Natural killer cell treated with Interleukin-12 subunit alpha and Interleukin-12 subunit beta and Interleukin-15 and Interleukin-18, amount 100 ng/mL, for 72 hours (primary cell): ENCODE measurements around the gene OLFM4. TPM values are rescaled to one million over a fixed set of nuclear protein-coding genes. Genes with fewer than 3 reads are reported as not detected.

Experiments used
- ATAC-seq, 2 donors: fragments of 150-1000 bp; cut with Tn5 transposase in 1 of 2; sonication (Bioruptor Pico), chemical (Tn5 transposase) in 1 of 2; 2 replicates each; pipeline ENCODE4 v1.10.0; 2021
- DNase-seq: peaks from one replicate; pipeline ENCODE4 v3.0.0; 2022; ENCODE audit warnings: low spot score
- H3K27ac Mint-ChIP-seq, 2 donors: 1 replicate in 1 of 2; 2 replicates in 1 of 2; pipeline ENCODE4 v1.8.0; 2022; ENCODE audit warnings: mixed read lengths in 2 of 2, mild to moderate bottlenecking in 1 of 2, moderate library complexity in 1 of 2
- H3K27me3 Mint-ChIP-seq, 2 donors: 1 replicate in 1 of 2; 2 replicates in 1 of 2; pipeline ENCODE4 v1.8.0; 2022; ENCODE audit warnings: mixed read lengths in 2 of 2
- H3K36me3 Mint-ChIP-seq: one replicate; pipeline ENCODE4 v1.8.0; 2022; ENCODE audit warnings: mixed read lengths
- H3K4me1 Mint-ChIP-seq, 2 donors: 1 replicate in 1 of 2; 2 replicates in 1 of 2; pipeline ENCODE4 v1.8.0; 2022; ENCODE audit warnings: low read depth in 2 of 2, mixed read lengths in 2 of 2, mild to moderate bottlenecking in 1 of 2
- H3K4me3 Mint-ChIP-seq: one replicate; pipeline ENCODE4 v1.8.0; 2022; ENCODE audit warnings: mixed read lengths
- H3K9me3 Mint-ChIP-seq: 2 replicates; pipeline ENCODE4 v1.8.0; 2022; ENCODE audit warnings: mixed read lengths
- total RNA-seq, 2 donors: library from RNA; stranded (reverse); gene quantifications; one replicate each; pipeline ENCODE4 v1.2.3, GENCODE V29; 2022

Gene OLFM4
- total RNA-seq, 2 donors from 2014 or later: not detected

DNA sequence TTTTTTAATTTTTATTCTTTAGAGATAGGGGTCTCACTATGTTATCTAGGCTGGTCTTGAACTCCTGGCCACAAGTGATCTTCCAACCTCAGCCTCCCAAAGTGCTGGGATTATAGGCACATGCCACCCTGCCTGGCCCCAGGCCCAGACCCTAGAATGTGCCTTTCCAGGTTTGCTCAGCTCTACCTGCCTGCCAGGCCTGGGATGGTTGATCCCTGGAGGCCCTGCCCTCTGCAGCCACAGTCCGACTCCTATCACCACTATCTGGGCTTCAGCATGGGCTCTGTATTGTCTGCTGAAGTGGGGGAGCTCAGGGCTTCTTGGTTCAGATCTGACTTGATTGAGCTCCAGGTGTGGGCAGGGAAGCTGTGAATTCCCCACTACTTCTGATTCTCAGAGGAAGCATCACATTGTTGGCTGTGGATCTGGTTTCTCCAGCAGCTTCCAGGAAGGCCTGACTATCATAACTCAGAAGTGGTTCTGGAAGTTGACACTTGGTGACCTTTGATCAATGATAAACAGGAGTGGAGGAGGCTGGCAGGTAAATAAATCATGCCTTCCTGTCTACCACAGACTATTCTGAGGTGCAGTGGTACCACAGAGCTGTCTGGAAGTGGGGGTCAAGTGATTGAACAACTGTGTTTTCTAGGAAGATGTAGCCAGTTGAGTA, 71.9 kb downstream of the OLFM4 start:
- H3K36me3 Mint-ChIP-seq: peaks cover 5% of the 10 kb centered on the region
- no peaks in the 10 kb centered on the region for H3K9me3 Mint-ChIP-seq
- H3K27ac Mint-ChIP-seq: no peak overlapping the region
- no peak overlapping the region for H3K4me3 Mint-ChIP-seq
- no peaks in the 10 kb centered on the region for H3K4me1 Mint-ChIP-seq
- DNase-seq (no peak), ATAC-seq (no peak)
- H3K27me3 Mint-ChIP-seq: peaks cover 0 to 14% of the 10 kb centered on the region in 2 donors

Other genes starting within 250 kb of the OLFM4 start
- gene PCDH8, start 180.2 kb upstream of the OLFM4 start, total RNA-seq: not detected